Glutamatergic neuron (in vitro differentiated cells): ENCODE measurements around the gene GLIPR1. TPM values are rescaled to one million over a fixed set of nuclear protein-coding genes. Genes with fewer than 3 reads are reported as not detected.

Source experiments
- DNase-seq: peaks from one replicate; pipeline ENCODE4 v3.0.0; 2022
- H3K27ac Mint-ChIP-seq: one replicate; pipeline ENCODE4 v1.8.0; 2020; ENCODE audit warnings: mild to moderate bottlenecking, mixed read lengths, inconsistent platforms; ENCODE audit not compliant: unreplicated experiment
- H3K27me3 Mint-ChIP-seq: one replicate; pipeline ENCODE4 v1.8.0; 2020; ENCODE audit warnings: mild to moderate bottlenecking, moderate library complexity, mixed read lengths, inconsistent platforms; ENCODE audit not compliant: unreplicated experiment
- H3K36me3 Mint-ChIP-seq: one replicate; pipeline ENCODE4 v1.8.0; 2020; ENCODE audit warnings: mild to moderate bottlenecking, mixed read lengths, inconsistent platforms; ENCODE audit not compliant: unreplicated experiment
- H3K4me1 Mint-ChIP-seq: one replicate; pipeline ENCODE4 v1.8.0; 2020; ENCODE audit warnings: mild to moderate bottlenecking, low read depth, mixed read lengths, inconsistent platforms; ENCODE audit not compliant: unreplicated experiment
- H3K4me3 Mint-ChIP-seq: one replicate; pipeline ENCODE4 v1.8.0; 2020; ENCODE audit warnings: mild to moderate bottlenecking, mixed read lengths, inconsistent platforms; ENCODE audit not compliant: unreplicated experiment
- H3K9me3 Mint-ChIP-seq: one replicate; pipeline ENCODE4 v1.8.0; 2020; ENCODE audit warnings: mild to moderate bottlenecking, moderate library complexity, mixed read lengths, inconsistent platforms; ENCODE audit not compliant: unreplicated experiment
- total RNA-seq: library from RNA; stranded (reverse); fragmentation: NEBNext Ultra II Directional; extraction: Animal tissue kit (Norgen Biotek cat#: 25700); gene quantifications from one replicate; pipeline ENCODE4 v1.2.1, GENCODE V29; 2021; ENCODE audit not compliant: unreplicated experiment
- TF ChIP-seq, protein P1 (sequence below): fragments of 200-600 bp; sonication (generic); IDR thresholded peaks from one replicate; pipeline ENCODE4 v1.5.0; 2021; ENCODE audit not compliant: partially characterized antibody, unreplicated experiment

The GLIPR1 gene
- total RNA-seq, 1 donor from 2014 or later: 0.25 TPM

DNA sequence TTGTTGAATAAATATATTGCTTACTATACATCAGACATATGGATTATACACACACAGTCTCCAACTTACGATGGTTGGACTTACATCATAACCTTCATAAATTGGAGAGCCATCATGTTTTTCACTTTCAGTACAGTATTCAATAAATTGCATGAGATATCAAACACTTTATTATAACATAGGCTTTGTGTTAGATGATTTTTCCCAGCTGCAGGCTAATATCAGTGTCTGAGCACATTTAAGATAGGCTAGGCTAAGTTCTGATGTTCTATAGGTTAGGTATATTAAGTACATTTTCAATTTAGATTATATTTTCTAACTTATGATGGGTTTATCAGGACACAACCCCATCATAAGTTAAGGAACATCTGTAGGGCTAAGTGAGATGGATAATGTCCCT is 48.8 kb downstream of the GLIPR1 start:
- Mint-ChIP-seq H3K4me1 (peaks cover 39% of the 10 kb centered on the region), H3K9me3 (peaks cover 8% of the 10 kb centered on the region), H3K27me3 (peaks cover 4% of the 10 kb centered on the region), H3K27ac (no peak overlapping the region), H3K36me3 (no peaks in the 10 kb centered on the region), H3K4me3 (no peak overlapping the region)
- TF ChIP-seq, protein P1, sequence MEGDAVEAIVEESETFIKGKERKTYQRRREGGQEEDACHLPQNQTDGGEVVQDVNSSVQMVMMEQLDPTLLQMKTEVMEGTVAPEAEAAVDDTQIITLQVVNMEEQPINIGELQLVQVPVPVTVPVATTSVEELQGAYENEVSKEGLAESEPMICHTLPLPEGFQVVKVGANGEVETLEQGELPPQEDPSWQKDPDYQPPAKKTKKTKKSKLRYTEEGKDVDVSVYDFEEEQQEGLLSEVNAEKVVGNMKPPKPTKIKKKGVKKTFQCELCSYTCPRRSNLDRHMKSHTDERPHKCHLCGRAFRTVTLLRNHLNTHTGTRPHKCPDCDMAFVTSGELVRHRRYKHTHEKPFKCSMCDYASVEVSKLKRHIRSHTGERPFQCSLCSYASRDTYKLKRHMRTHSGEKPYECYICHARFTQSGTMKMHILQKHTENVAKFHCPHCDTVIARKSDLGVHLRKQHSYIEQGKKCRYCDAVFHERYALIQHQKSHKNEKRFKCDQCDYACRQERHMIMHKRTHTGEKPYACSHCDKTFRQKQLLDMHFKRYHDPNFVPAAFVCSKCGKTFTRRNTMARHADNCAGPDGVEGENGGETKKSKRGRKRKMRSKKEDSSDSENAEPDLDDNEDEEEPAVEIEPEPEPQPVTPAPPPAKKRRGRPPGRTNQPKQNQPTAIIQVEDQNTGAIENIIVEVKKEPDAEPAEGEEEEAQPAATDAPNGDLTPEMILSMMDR: no peak
- no peak for DNase-seq

DNA sequence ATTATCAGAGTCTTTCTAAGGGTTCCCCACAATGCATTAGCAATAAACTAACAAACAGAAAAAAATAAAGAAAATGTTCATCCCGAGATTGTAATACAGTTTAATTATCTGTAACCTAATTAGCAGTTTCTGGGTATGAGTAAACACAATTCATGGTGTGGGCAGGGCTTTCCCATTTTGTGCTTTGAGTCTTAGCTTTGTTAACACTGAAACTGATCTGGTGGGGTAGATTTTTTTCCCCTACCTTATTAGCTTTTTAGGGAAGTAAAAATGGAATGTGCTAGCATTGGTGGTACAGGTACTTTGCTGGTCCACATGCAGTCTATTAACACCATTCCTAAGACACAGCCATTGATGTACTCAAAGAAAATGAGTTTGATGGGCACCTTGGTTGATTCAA is 49.3 kb downstream of the GLIPR1 start:
- Mint-ChIP-seq H3K36me3 (no peaks in the 10 kb centered on the region), H3K4me3 (no peak overlapping the region), H3K27me3 (peaks cover 4% of the 10 kb centered on the region), H3K4me1 (peaks cover 42% of the 10 kb centered on the region), H3K27ac (no peak overlapping the region), H3K9me3 (peaks cover 8% of the 10 kb centered on the region)
- TF ChIP-seq, protein P1: no peak
- DNase-seq: no peak

- Mint-ChIP-seq H3K4me1 (peaks cover 23% of the 10 kb centered on the region), H3K36me3 (no peaks in the 10 kb centered on the region), H3K27me3 (no peaks in the 10 kb centered on the region), H3K4me3 (no peak overlapping the region), H3K9me3 (no peaks in the 10 kb centered on the region), H3K27ac (no peak overlapping the region)
- no peak for DNase-seq
- TF ChIP-seq, protein P1: no peak
Observed at GRCh38 chr12:75533239-75533638, 52.7 kb downstream of the GLIPR1 start.

- Mint-ChIP-seq H3K4me3 (no peak overlapping the region), H3K4me1 (peaks cover 3% of the 10 kb centered on the region), H3K9me3 (no peaks in the 10 kb centered on the region), H3K36me3 (no peaks in the 10 kb centered on the region), H3K27me3 (no peaks in the 10 kb centered on the region), H3K27ac (no peak overlapping the region)
- DNase-seq: no peak
- TF ChIP-seq, protein P1: no peak
Observed at GRCh38 chr12:75539889-75540288, 59.3 kb downstream of the GLIPR1 start.

- TF ChIP-seq, protein P1: no peak
- no peaks in the 10 kb centered on the region for H3K27me3 Mint-ChIP-seq
- peaks cover 2% of the 10 kb centered on the region for H3K4me1 Mint-ChIP-seq
- no peaks in the 10 kb centered on the region for H3K9me3 Mint-ChIP-seq
- DNase-seq: no peak
- H3K27ac Mint-ChIP-seq: no peak overlapping the region
- no peak overlapping the region for H3K4me3 Mint-ChIP-seq
- H3K36me3 Mint-ChIP-seq: no peaks in the 10 kb centered on the region
Observed at GRCh38 chr12:75542942-75543341, 62.4 kb downstream of the GLIPR1 start.
